B cell (primary cell): Measurements from ENCODE around the gene HES5. TPM values are rescaled to one million over a fixed set of nuclear protein-coding genes. Genes with fewer than 3 reads are reported as not detected.

Experiments
- ATAC-seq: fragments of 200-7000 bp; cut with Tn5 transposase; one replicate; pipeline ENCODE4 v1.10.0; 2021; ENCODE audit warnings: low read depth, mild to moderate bottlenecking, moderate number of reproducible peaks, moderate library complexity
- CTCF ChIA-PET: fragments of 350-600 bp; sonication (Branson Sonifier 250); formaldehyde crosslinking; loops from one replicate; lab custom pipeline; 2021; ENCODE audit warnings: antibody characterized with exemption, inconsistent platforms; lab: Charles Lee
- POLR2A ChIA-PET: fragments of 350-600 bp; sonication (Branson Sonifier 250); formaldehyde crosslinking; loops from one replicate; lab custom pipeline; 2021; ENCODE audit warnings: antibody characterized with exemption; lab: Charles Lee
- DNase-seq: peaks from one replicate; pipeline ENCODE4 v3.0.0; 2013
- H2AFZ ChIP-seq: 2 replicates; pipeline ENCODE4 v1.6.1; 2012; ENCODE audit warnings: mild to moderate bottlenecking, low read depth, low read length; ENCODE audit not compliant: insufficient read depth, poor library complexity, severe bottlenecking
- H3K27ac ChIP-seq, 2 donors: 1 replicate in 1 of 2; 2 replicates in 1 of 2; pipeline ENCODE4 v1.5.1; 2012 to 2013; ENCODE audit warnings: low read length in 2 of 2, mild to moderate bottlenecking in 2 of 2, moderate library complexity in 1 of 2
- H3K27me3 ChIP-seq, 4 experiments: fragments of 200-600 bp in 1 of 4; sonication (generic) in 1 of 4; replicated peaks in 1 of 4; 1 replicate in 2 of 4; 2 replicates in 2 of 4; pipeline versions ENCODE4 v1.6.1 to v1.7.0; 2013 to 2016; ENCODE audit warnings: low read length in 3 of 4, mild to moderate bottlenecking in 2 of 4, mixed read lengths in 1 of 4, moderate library complexity in 1 of 4; ENCODE audit not compliant: insufficient read depth in 4 of 4, control insufficient read depth in 3 of 4; ENCODE audit errors: control extremely low read depth in 1 of 4
- H3K36me3 ChIP-seq, 2 experiments: replicated peaks in 1 of 2; 1 replicate in 1 of 2; 2 replicates in 1 of 2; pipeline versions ENCODE4 v1.6.1 to v1.7.1; 2013; ENCODE audit warnings: low read length in 1 of 2; ENCODE audit not compliant: insufficient read depth in 2 of 2, control insufficient read depth in 1 of 2; ENCODE audit errors: control extremely low read depth in 1 of 2, extremely low read depth in 1 of 2
- H3K4me1 ChIP-seq, 2 donors: fragments of 200-600 bp in 1 of 2; sonication (generic) in 1 of 2; 1 replicate in 1 of 2; 2 replicates in 1 of 2; pipeline versions ENCODE4 v1.5.1 to v1.6.1; 2013 to 2017; ENCODE audit warnings: low read length in 2 of 2; ENCODE audit not compliant: control insufficient read depth in 2 of 2, insufficient read depth in 2 of 2
- H3K4me2 ChIP-seq: replicated peaks from 2 replicates; pipeline ENCODE3; 2012; ENCODE audit warnings: mild to moderate bottlenecking, low read depth, low read length; ENCODE audit not compliant: poor library complexity, severe bottlenecking
- H3K4me3 ChIP-seq, 5 experiments: fragments of 200-600 bp in 1 of 5; sonication (generic) in 1 of 5; 1 replicate in 3 of 5; 2 replicates in 2 of 5; pipeline versions ENCODE4 v1.5.1 to v1.7.0; 2011 to 2016; ENCODE audit warnings: low read length in 4 of 5, mild to moderate bottlenecking in 4 of 5, low read depth in 2 of 5, control low read depth in 1 of 5, moderate library complexity in 1 of 5; ENCODE audit not compliant: insufficient read depth in 1 of 5; ENCODE audit errors: control extremely low read depth in 1 of 5, extremely low read depth in 1 of 5
- H3K79me2 ChIP-seq: fragments of 200-600 bp; sonication (generic); one replicate; pipeline ENCODE4 v1.6.0; 2016; ENCODE audit warnings: low read length; ENCODE audit not compliant: control insufficient read depth, insufficient read depth
- H3K9ac ChIP-seq: fragments of 200-600 bp; sonication (generic); 2 replicates; pipeline ENCODE4 v1.6.1; 2017; ENCODE audit warnings: mild to moderate bottlenecking, low read length, moderate library complexity
- H3K9me3 ChIP-seq, 3 donors: one replicate each; pipeline versions ENCODE4 v1.6.1 to v1.7.1; 2013; ENCODE audit warnings: low read length in 2 of 3; ENCODE audit not compliant: control insufficient read depth in 2 of 3, insufficient read depth in 1 of 3; ENCODE audit errors: control extremely low read depth in 1 of 3
- H4K20me1 ChIP-seq: 2 replicates; pipeline ENCODE4 v1.6.0; 2012; ENCODE audit warnings: mild to moderate bottlenecking, low read length; ENCODE audit not compliant: insufficient read depth, control insufficient read depth, poor library complexity, severe bottlenecking
- H3K27ac Mint-ChIP-seq: one replicate; pipeline ENCODE4 v1.8.0; 2021; ENCODE audit warnings: mixed read lengths
- H3K27me3 Mint-ChIP-seq: one replicate; pipeline ENCODE4 v1.8.0; 2021; ENCODE audit warnings: mixed read lengths
- H3K4me1 Mint-ChIP-seq: one replicate; pipeline ENCODE4 v1.8.0; 2021; ENCODE audit warnings: mixed read lengths
- H3K4me3 Mint-ChIP-seq: one replicate; pipeline ENCODE4 v1.8.0; 2021; ENCODE audit warnings: mixed read lengths
- H3K9me3 Mint-ChIP-seq: one replicate; pipeline ENCODE4 v1.8.0; 2022; ENCODE audit warnings: mixed read lengths; ENCODE audit not compliant: insufficient read depth
- EZH2 ChIP-seq: IDR thresholded peaks from 2 replicates; pipeline ENCODE4 v1.6.1; 2012; ENCODE audit warnings: borderline replicate concordance, low read depth, mild to moderate bottlenecking, moderate library complexity, low read length; ENCODE audit not compliant: insufficient read depth, poor library complexity, severe bottlenecking
- WGBS: methylation state at CpG from one replicate; pipeline ENCODE4 v1.1.5; 2013; ENCODE audit warnings: missing lambda C conversion rate; ENCODE audit not compliant: insufficient coverage; 5-methylcytosine and 5-hydroxymethylcytosine counted together
- intact Hi-C: fragments of 100-400 bp; cut with micrococcal nuclease; formaldehyde crosslinking; loops from one replicate; pipeline ENCODE4 v1.10.0; 2022
- polyA plus RNA-seq: library from polyadenylated mRNA; depleted of rRNA; stranded (reverse); fragments of >200 nt; gene quantifications from 2 replicates; pipeline ENCODE4 v1.2.3, GENCODE V29; 2012
- total RNA-seq, 2 donors: library from RNA; stranded (reverse); fragments of 120-200 nt in 1 of 2; gene quantifications; 1 replicate in 1 of 2; 2 replicates in 1 of 2; pipeline versions ENCODE4 v1.2.3 to v1.2.4, GENCODE V29; 2013 to 2022
- TF ChIP-seq, protein P1 (sequence below): fragments of 200-600 bp; IDR thresholded peaks from one replicate; pipeline ENCODE4 v1.8.0; 2022; ENCODE audit warnings: antibody characterized with exemption, mild to moderate bottlenecking

Gene HES5
- total and polyA plus RNA-seq, 2 donors (not counting 1 experiment from before 2014, with no cell fraction given): not detected

GRCh38 chr1:2481885-2482284 is 48.2 kb downstream of the HES5 start:
- Histone ChIP-seq H3K9me3 (no peaks in the 10 kb centered on the region), H3K4me2 (no peak overlapping the region), H3K36me3 (no peaks in the 10 kb centered on the region), H3K4me1 (peaks cover 0 to 10% of the 10 kb centered on the region in 2 donors), H2AFZ (no peak overlapping the region), H4K20me1 (no peaks in the 10 kb centered on the region), H3K27ac (no peak overlapping the region), H3K79me2 (no peaks in the 10 kb centered on the region), H3K27me3 (no peaks in the 10 kb centered on the region), H3K4me3 (no peak overlapping the region), H3K9ac (no peak overlapping the region)
- Mint-ChIP-seq H3K9me3 (no peaks in the 10 kb centered on the region), H3K27ac (no peak overlapping the region), H3K4me1 (peaks cover 10% of the 10 kb centered on the region), H3K27me3 (no peaks in the 10 kb centered on the region), H3K4me3 (no peak overlapping the region)
- TF ChIP-seq, protein P1, sequence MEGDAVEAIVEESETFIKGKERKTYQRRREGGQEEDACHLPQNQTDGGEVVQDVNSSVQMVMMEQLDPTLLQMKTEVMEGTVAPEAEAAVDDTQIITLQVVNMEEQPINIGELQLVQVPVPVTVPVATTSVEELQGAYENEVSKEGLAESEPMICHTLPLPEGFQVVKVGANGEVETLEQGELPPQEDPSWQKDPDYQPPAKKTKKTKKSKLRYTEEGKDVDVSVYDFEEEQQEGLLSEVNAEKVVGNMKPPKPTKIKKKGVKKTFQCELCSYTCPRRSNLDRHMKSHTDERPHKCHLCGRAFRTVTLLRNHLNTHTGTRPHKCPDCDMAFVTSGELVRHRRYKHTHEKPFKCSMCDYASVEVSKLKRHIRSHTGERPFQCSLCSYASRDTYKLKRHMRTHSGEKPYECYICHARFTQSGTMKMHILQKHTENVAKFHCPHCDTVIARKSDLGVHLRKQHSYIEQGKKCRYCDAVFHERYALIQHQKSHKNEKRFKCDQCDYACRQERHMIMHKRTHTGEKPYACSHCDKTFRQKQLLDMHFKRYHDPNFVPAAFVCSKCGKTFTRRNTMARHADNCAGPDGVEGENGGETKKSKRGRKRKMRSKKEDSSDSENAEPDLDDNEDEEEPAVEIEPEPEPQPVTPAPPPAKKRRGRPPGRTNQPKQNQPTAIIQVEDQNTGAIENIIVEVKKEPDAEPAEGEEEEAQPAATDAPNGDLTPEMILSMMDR: no peak
- TF ChIP-seq EZH2: no peak
- intact Hi-C loops: no loop called here
- POLR2A ChIA-PET: no interaction called here
- DNase-seq (no peak), ATAC-seq (peak; percentile 21)
- WGBS: 77% methylated on average over 10 of the region's 10 CpGs
- CTCF ChIA-PET: no interaction called here

GRCh38 chr1:2480986-2481364 is 49.1 kb downstream of the HES5 start:
- H3K4me3 Mint-ChIP-seq: no peak overlapping the region
- DNase-seq (no peak), ATAC-seq (no peak)
- Histone ChIP-seq H3K9ac (no peak overlapping the region), H2AFZ (no peak overlapping the region), H4K20me1 (no peaks in the 10 kb centered on the region), H3K9me3 (no peaks in the 10 kb centered on the region), H3K79me2 (no peaks in the 10 kb centered on the region), H3K27ac (no peak overlapping the region), H3K27me3 (no peaks in the 10 kb centered on the region), H3K36me3 (no peaks in the 10 kb centered on the region), H3K4me2 (no peak overlapping the region), H3K4me3 (no peak overlapping the region), H3K4me1 (peaks cover 0 to 10% of the 10 kb centered on the region in 2 donors)
- CTCF ChIA-PET: interaction anchor here (1.3 kb wide), 1 partner anchor 26 kb away, joined by 4 read pairs; no protein-coding TSS in a partner anchor
- 75% methylated on average over 12 of the region's 12 CpGs for WGBS
- H3K27ac Mint-ChIP-seq: no peak overlapping the region
- H3K9me3 Mint-ChIP-seq: no peaks in the 10 kb centered on the region
- H3K27me3 Mint-ChIP-seq: no peaks in the 10 kb centered on the region
- no peak for TF ChIP-seq EZH2
- TF ChIP-seq, protein P1: no peak
- H3K4me1 Mint-ChIP-seq: peaks cover 10% of the 10 kb centered on the region
- intact Hi-C loops: no loop called here
- POLR2A ChIA-PET: no interaction called here
